ENCODE data around the gene SDK1.

Gene SDK1

GRCh38 chr7:3895341-3896116, 594.5 kb downstream of the SDK1 start:
- FAIRE-seq: no peak
- DNase-seq (ENCODE audit: insufficient read length, low spot score): no peak

GRCh38 chr7:3896169-3896765, 595.2 kb downstream of the SDK1 start:
- FAIRE-seq: no peak
- no peak for DNase-seq (ENCODE audit: insufficient read length, low spot score)

GRCh38 chr7:3897430-3898372, 596.6 kb downstream of the SDK1 start:
- DNase-seq (ENCODE audit: insufficient read length, low spot score) (no peak), FAIRE-seq (no peak)

- DNase-seq (ENCODE audit: insufficient read length, low spot score) (no peak), FAIRE-seq (no peak)
Measured at GRCh38 chr7:3899559-3899991, 598.5 kb downstream of the SDK1 start.

GRCh38 chr7:3908153-3908552, 607.1 kb downstream of the SDK1 start:
- FAIRE-seq (no peak), DNase-seq (ENCODE audit: insufficient read length, low spot score) (no peak)

- DNase-seq (ENCODE audit: insufficient read length, low spot score) (no peak), FAIRE-seq (no peak)
Measured at GRCh38 chr7:3909128-3909527, 608.1 kb downstream of the SDK1 start.

GRCh38 chr7:3910054-3910453, 609.0 kb downstream of the SDK1 start:
- FAIRE-seq: no peak
- DNase-seq (ENCODE audit: insufficient read length, low spot score): no peak

GRCh38 chr7:3911685-3912084, 610.6 kb downstream of the SDK1 start:
- FAIRE-seq (no peak), DNase-seq (ENCODE audit: insufficient read length, low spot score) (no peak)

- FAIRE-seq: no peak
- DNase-seq (ENCODE audit: insufficient read length, low spot score): no peak
Measured at GRCh38 chr7:3912291-3912690, 611.2 kb downstream of the SDK1 start.

- FAIRE-seq: no peak
- DNase-seq (ENCODE audit: insufficient read length, low spot score): no peak
Measured at GRCh38 chr7:3914051-3914775, 613.2 kb downstream of the SDK1 start.

GRCh38 chr7:3915337-3915878, 614.4 kb downstream of the SDK1 start:
- DNase-seq (ENCODE audit: insufficient read length, low spot score): no peak
- no peak for FAIRE-seq

- DNase-seq (ENCODE audit: insufficient read length, low spot score) (no peak), FAIRE-seq (no peak)
Measured at GRCh38 chr7:3916146-3916545, 615.1 kb downstream of the SDK1 start.

GRCh38 chr7:3917436-3917835, 616.4 kb downstream of the SDK1 start:
- no peak for DNase-seq (ENCODE audit: insufficient read length, low spot score)
- FAIRE-seq: no peak

GRCh38 chr7:3918576-3918975, 617.5 kb downstream of the SDK1 start:
- DNase-seq (ENCODE audit: insufficient read length, low spot score) (no peak), FAIRE-seq (no peak)

- FAIRE-seq (no peak), DNase-seq (ENCODE audit: insufficient read length, low spot score) (no peak)
Measured at GRCh38 chr7:3922175-3922635, 621.2 kb downstream of the SDK1 start.

GRCh38 chr7:3923307-3923918, 622.4 kb downstream of the SDK1 start:
- FAIRE-seq (no peak), DNase-seq (ENCODE audit: insufficient read length, low spot score) (no peak)

- FAIRE-seq: no peak
- DNase-seq (ENCODE audit: insufficient read length, low spot score): no peak
Measured at GRCh38 chr7:3924277-3924676, 623.2 kb downstream of the SDK1 start.

- FAIRE-seq (no peak), DNase-seq (ENCODE audit: insufficient read length, low spot score) (no peak)
Measured at GRCh38 chr7:3927446-3928110, 626.5 kb downstream of the SDK1 start.

GRCh38 chr7:3928727-3929515, 627.9 kb downstream of the SDK1 start:
- FAIRE-seq: no peak
- no peak for DNase-seq (ENCODE audit: insufficient read length, low spot score)

Data from GM19239 (cell line).